ENCODE results near the gene PAFAH2. TPM values are rescaled to one million over a fixed set of nuclear protein-coding genes. Genes with fewer than 3 reads are reported as not detected.

The PAFAH2 gene
- total RNA-seq, 4 donors from 2014 or later, result 11.8 to 23.0 (median 17.1) TPM

DNA sequence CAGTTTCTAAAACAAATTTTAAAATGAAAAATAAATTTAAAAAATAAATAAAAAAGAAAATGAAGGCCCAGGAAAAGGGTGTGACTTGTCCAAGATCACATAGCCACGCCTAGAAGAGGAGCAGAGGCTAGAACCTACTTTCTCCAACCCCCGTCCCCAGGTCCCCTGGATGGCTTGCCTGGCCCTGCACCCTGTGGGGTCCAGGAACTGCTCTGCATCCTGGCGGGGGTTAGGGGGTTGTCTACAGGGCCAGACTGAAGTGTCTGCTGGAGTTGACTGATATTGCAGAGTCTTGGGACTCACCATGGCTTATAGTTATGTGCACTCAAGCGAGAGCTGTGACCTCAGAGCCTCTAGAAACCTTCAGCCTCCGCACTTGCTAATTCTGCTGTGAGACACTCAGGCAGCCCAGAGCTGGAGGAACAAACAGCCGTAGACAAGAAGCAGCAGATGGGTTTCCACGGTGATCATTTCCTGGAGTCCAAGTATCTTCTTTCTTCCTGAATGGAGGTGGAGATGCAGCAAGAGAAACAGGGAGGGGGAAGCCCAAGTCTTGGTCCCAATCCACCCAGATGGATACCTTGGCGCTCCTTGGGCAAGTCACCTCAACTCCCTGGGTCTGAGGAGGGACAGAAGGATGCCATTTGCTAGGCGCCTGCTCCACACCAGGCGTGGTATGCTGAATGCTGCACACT, 18.5 kb upstream of the PAFAH2 start:
- 71 to 74% methylated on average over 10 of the region's 10 CpGs for WGBS, 2 donors
- TF ChIP-seq POLR2A (IDR thresholded peaks at IDR 0.05), result no peak
- TF ChIP-seq, protein P1, sequence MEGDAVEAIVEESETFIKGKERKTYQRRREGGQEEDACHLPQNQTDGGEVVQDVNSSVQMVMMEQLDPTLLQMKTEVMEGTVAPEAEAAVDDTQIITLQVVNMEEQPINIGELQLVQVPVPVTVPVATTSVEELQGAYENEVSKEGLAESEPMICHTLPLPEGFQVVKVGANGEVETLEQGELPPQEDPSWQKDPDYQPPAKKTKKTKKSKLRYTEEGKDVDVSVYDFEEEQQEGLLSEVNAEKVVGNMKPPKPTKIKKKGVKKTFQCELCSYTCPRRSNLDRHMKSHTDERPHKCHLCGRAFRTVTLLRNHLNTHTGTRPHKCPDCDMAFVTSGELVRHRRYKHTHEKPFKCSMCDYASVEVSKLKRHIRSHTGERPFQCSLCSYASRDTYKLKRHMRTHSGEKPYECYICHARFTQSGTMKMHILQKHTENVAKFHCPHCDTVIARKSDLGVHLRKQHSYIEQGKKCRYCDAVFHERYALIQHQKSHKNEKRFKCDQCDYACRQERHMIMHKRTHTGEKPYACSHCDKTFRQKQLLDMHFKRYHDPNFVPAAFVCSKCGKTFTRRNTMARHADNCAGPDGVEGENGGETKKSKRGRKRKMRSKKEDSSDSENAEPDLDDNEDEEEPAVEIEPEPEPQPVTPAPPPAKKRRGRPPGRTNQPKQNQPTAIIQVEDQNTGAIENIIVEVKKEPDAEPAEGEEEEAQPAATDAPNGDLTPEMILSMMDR (IDR thresholded peaks at IDR 0.05), result no peak
- intact Hi-C loops (cut with DNase I; ENCODE audit: low total_unique reads), result no loop called here
- no peak overlapping the region for H3K4me3 ChIP-seq (ENCODE audit: low read depth, poor library complexity, severe bottlenecking)
- DNase-seq (ENCODE audit: low spot score in 2 of 2), result no peak

DNA sequence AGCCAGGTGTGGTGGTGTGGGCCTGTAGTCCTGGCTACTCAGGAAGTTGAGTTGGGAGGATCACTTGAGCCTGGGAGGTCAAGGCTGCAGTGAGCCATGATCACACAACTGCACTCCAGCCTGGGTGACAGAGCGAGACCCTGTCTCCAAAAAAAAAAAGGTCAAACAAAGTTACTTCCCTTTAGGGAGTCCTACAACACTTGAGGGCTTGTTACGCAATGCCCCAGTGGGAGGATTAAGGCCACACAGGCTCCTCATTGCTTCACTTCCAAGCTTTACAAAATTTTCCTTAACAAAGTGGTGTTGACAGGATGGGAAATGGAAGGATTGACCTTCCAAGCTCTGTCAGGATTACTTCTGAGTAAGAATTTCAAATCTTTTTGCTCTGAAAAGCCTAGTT, 17.5 kb upstream of the PAFAH2 start:
- no peak overlapping the region for H3K4me3 ChIP-seq (ENCODE audit: low read depth, poor library complexity, severe bottlenecking)
- WGBS, 2 donors, result 70 to 81% methylated on average over 2 of the region's 2 CpGs
- intact Hi-C loops (cut with DNase I; ENCODE audit: low total_unique reads), result no loop called here
- no peak for TF ChIP-seq POLR2A (IDR thresholded peaks at IDR 0.05)
- TF ChIP-seq, protein P1 (IDR thresholded peaks at IDR 0.05), result no peak
- DNase-seq (ENCODE audit: low spot score in 2 of 2), result peak in 1 of 2 donors; percentile 47

DNA sequence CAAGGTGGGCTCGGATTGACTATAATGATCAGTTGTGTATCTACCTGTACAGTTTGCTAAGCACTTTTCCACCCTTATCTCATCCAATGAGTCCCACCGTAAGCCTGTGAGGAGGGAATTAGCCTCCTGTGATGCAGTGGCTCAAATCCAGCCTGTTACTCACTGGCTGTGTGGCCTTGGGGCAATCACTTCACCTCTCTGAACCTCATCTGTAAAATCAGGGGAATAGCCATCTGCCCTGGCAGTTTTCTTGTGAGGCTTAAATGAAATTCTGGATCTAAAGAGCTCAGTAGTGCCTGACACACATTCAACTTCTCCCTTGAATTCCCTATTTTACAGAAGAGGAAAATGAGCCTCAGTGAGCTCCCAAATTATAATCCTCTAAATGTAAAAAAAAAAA, 16.3 kb upstream of the PAFAH2 start:
- intact Hi-C loops (cut with DNase I; ENCODE audit: low total_unique reads), result no loop called here
- no peak for DNase-seq (ENCODE audit: low spot score in 2 of 2)
- TF ChIP-seq, protein P1 (IDR thresholded peaks at IDR 0.05), result no peak
- no peak for TF ChIP-seq POLR2A (IDR thresholded peaks at IDR 0.05)
- WGBS, 2 donors, result 83 to 84% methylated on average over 2 of the region's 2 CpGs
- no peak overlapping the region for H3K4me3 ChIP-seq (ENCODE audit: low read depth, poor library complexity, severe bottlenecking)

DNA sequence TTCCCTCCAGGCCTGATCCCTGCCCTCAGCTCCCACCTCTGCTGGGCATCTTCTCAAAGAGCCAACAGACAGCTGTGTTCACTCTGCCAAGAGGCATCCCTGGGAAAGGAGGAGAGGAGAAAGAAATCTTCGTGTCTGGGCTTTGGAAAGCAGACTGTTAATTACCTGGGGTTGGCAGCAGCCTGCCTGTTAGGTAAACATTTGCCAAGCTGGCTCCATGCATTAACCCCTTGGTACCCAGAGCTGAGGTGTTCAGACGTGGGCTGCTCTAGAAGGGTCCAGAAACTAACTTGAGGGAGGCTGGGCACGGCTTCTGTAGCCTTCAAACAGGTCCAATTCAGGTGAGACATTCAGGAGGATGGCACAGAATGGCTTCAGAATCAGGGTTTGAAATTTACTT, 15.0 kb upstream of the PAFAH2 start:
- intact Hi-C loops (cut with DNase I; ENCODE audit: low total_unique reads), result no loop called here
- no peak for DNase-seq (ENCODE audit: low spot score in 2 of 2)
- no peak overlapping the region for H3K4me3 ChIP-seq (ENCODE audit: low read depth, poor library complexity, severe bottlenecking)
- TF ChIP-seq, protein P1 (IDR thresholded peaks at IDR 0.05), result no peak
- no peak for TF ChIP-seq POLR2A (IDR thresholded peaks at IDR 0.05)
- 46 to 66% methylated on average over 3 of the region's 3 CpGs for WGBS, 2 donors

DNA sequence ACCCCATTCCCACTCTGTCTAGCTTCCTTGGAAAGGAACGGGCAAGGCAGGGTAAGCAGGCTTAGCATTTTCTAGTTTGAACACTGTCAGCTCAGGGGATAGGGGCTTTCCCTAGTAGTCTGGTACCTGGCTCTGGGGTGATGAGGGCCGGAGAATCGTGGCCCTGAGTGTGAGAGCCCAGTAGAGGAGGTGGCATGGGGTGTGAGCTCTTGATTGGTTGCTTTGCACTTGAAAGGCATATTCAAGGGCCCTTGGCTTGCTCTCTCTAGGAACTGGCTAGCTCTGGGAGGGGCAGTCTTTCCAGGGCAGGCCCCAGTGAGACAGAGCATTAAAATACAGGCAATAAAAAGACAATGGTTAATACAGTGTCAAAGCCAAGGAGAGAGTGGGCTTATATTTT, 13.0 kb upstream of the PAFAH2 start:
- 70 to 78% methylated on average over 3 of the region's 3 CpGs for WGBS, 2 donors
- TF ChIP-seq, protein P1 (IDR thresholded peaks at IDR 0.05), result no peak
- TF ChIP-seq POLR2A (IDR thresholded peaks at IDR 0.05), result no peak

More for the DNA sequence above, 13.0 kb upstream of the PAFAH2 start:
- DNase-seq (ENCODE audit: low spot score in 2 of 2), result no peak
- intact Hi-C loops (cut with DNase I; ENCODE audit: low total_unique reads), result no loop called here
- no peak overlapping the region for H3K4me3 ChIP-seq (ENCODE audit: low read depth, poor library complexity, severe bottlenecking)
